Skin epidermis (tissue), 12 donors: Measurements from ENCODE around the gene YKT6.
"Not testable (repeated sequence)": the region's sequence is repeated elsewhere in the genome, so short reads cannot be mapped to it uniquely, and the experiment has no call there.

Experiments
- H3K27ac ChIP-seq, 21 experiments: fragments of 200-600 bp; sonication (generic) in 11 of 21; one replicate each; pipeline ENCODE4 v1.5.0; 2020; ENCODE audit warnings: mild to moderate bottlenecking in 3 of 21, inconsistent platforms in 2 of 21, moderate library complexity in 2 of 21
- H3K4me3 ChIP-seq, 7 experiments: fragments of 200-600 bp; sonication (generic) in 2 of 7; one replicate each; pipeline ENCODE4 v1.5.0; 2020; ENCODE audit warnings: inconsistent platforms in 2 of 7, mild to moderate bottlenecking in 2 of 7, moderate library complexity in 1 of 7

YKT6 gene

GRCh38 chr7:44189993-44190872 lies 10.5 kb upstream of the YKT6 start:
- Histone ChIP-seq H3K4me3 (no peak overlapping the region), H3K27ac (no peak overlapping the region)

- Histone ChIP-seq H3K27ac (no peak overlapping the region), H3K4me3 (no peak overlapping the region)
Measured at GRCh38 chr7:44191171-44191570, 9.6 kb upstream of the YKT6 start.

GRCh38 chr7:44193011-44193802 lies 7.6 kb upstream of the YKT6 start:
- no peak overlapping the region for H3K4me3 ChIP-seq
- no peak overlapping the region for H3K27ac ChIP-seq

DNA sequence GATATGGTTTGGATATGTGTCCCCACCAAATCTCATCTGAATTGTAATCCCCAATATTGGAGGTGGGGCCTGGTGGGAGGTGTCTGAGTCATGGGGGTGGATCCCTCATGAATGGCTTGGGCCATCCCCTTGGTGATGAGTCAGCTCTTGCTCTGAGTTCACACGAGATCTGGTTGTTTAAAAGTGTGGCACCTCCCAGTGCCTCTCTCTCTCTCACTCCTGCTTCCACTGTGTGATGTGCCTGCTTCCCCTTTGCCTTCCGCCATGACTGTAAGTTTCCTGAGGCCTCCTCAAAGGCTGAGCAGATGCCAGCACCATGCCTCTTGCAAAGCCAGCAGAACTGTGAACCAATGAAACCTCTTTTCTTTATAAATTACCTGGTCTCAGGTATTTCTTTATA lies 6.7 kb upstream of the YKT6 start:
- Histone ChIP-seq H3K27ac (no peak overlapping the region), H3K4me3 (no peak overlapping the region)

DNA sequence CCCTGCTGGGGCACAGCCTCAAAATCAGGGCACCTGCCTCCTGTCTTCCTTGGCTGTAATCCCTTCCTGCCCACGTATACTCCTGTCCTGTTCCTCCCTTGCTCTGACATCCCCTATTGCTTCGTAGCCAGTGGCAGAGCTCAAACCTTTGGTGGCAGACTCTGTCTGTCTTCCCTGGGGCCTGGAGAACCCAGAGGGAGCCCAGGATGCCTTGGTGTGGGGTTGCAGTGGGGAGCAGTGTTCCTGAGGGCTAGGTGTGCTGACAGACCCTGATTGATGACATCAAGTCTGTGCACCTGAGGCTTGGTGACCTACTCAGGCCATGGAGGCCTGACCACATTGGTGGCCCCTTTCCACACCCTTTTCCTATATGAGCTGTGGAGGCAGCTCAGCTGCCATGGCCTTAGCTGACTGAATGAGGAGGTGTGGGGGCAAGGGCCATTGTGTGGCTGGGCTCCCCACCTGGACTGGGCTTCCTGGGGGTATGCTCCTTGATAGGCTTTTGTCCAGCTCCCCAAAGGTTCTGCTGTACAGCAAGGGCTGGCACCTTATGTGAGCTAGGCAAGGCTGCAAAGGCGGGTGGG lies 6.1 kb upstream of the YKT6 start:
- H3K4me3 ChIP-seq, result no peak overlapping the region
- no peak overlapping the region for H3K27ac ChIP-seq

GRCh38 chr7:44195889-44196288 lies 4.9 kb upstream of the YKT6 start:
- H3K27ac ChIP-seq, result no peak overlapping the region
- no peak overlapping the region for H3K4me3 ChIP-seq

DNA sequence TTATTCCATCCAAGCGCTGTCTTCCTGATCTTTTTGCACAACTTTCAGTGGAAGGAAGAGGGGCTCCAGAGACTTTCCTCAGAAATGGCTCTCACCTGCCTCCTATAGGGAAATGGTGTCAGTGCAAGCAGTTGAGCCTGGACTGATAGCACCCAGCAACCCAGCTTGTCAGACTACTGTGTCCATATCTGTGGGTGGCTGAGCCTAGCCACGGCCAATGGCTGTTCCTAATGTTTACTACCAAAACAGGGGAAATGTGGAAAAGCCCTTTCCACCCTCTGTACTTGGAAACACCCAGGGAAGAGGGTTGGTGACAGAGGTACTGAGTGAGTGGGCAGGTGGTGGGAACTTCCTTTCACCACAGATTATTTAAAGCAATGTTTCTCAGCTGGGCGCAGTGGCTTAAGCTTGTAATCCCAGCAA lies 4.3 kb upstream of the YKT6 start:
- no peak overlapping the region for H3K4me3 ChIP-seq
- H3K27ac ChIP-seq, result no peak overlapping the region

GRCh38 chr7:44197474-44197873 lies 3.3 kb upstream of the YKT6 start:
- H3K27ac ChIP-seq, result no peak overlapping the region
- H3K4me3 ChIP-seq, result no peak overlapping the region

GRCh38 chr7:44200163-44200562 lies 615 bp upstream of the YKT6 start:
- H3K4me3 ChIP-seq, H3K27ac ChIP-seq: not testable (repeated sequence)

- peak overlapping the region; percentile 81 to 98 (median 93) for H3K4me3 ChIP-seq
- H3K27ac ChIP-seq, result peak overlapping the region in 11 of 21 experiments; percentile 80 to 96 (median 90)
Measured at GRCh38 chr7:44201813-44202212, 1.0 kb downstream of the YKT6 start.

- no peak overlapping the region for H3K27ac ChIP-seq
- H3K4me3 ChIP-seq, result no peak overlapping the region
Measured at GRCh38 chr7:44206008-44206407, 5.2 kb downstream of the YKT6 start.

GRCh38 chr7:44208085-44208484 lies 7.3 kb downstream of the YKT6 start:
- Histone ChIP-seq H3K4me3 (no peak overlapping the region), H3K27ac (no peak overlapping the region)

DNA sequence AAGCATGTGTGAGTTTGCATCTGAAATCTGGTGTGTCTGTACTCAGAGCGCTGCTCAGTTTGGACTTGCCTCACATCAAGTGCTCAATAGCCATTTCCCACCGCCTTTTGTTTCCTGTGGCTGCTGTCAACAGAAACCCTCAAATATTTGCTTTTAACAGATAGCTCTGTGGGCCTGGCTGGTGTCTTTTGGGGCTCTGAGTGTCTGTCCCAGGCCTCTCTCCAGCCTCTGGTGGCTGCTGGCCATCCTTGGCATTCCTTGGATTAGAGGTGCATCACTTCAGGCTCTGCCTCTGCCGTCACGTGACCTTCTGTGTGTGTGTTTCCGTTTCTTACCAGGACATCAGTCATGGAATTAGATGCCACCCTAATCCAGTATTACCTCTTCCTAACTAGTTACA lies 9.3 kb downstream of the YKT6 start:
- H3K4me3 ChIP-seq, result no peak overlapping the region
- H3K27ac ChIP-seq, result no peak overlapping the region

- no peak overlapping the region for H3K27ac ChIP-seq
- H3K4me3 ChIP-seq, result no peak overlapping the region
Measured at GRCh38 chr7:44211126-44211675, 10.4 kb downstream of the YKT6 start.

GRCh38 chr7:44212018-44212417 lies 11.2 kb downstream of the YKT6 start:
- H3K27ac ChIP-seq, result no peak overlapping the region
- H3K4me3 ChIP-seq, result no peak overlapping the region

- Histone ChIP-seq H3K27ac (no peak overlapping the region), H3K4me3 (no peak overlapping the region)
Measured at GRCh38 chr7:44212581-44213184, 11.9 kb downstream of the YKT6 start.

DNA sequence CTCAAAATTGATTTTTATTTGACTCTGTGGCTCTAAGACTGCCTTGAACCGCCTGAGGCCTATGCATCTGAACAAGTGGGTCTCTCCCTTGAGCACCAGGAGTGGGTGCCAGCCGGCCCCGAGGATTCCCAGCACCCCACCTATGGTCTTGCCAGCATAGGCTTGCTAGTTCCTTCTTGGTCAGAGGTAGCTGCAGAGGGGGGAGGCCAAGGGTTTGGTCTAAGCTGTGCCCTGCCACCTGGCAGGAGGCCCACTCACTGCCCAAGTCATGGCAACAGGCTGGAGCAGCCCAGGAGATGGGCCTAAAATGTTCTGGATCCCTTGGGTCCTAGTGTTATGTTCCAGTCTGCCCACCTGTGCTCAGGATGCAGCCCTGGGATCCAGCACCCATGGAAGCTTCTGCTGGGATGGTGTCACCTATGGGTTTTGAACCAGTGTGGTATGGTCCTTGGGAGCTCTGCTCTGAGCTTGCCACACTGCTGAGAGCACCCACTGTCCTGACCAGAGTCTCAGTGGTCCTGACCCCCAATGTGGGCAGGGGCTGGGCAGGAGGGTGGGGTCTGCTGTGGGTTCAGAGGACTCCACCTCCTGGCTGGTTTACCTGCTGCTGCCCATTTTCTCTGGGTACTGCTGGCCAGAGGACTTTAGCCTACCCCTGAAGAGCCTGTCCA lies 12.6 kb downstream of the YKT6 start:
- H3K4me3 ChIP-seq, result no peak overlapping the region
- no peak overlapping the region for H3K27ac ChIP-seq

- no peak overlapping the region for H3K27ac ChIP-seq
Measured at GRCh38 chr7:44213877-44214388, 13.2 kb downstream of the YKT6 start.

DNA sequence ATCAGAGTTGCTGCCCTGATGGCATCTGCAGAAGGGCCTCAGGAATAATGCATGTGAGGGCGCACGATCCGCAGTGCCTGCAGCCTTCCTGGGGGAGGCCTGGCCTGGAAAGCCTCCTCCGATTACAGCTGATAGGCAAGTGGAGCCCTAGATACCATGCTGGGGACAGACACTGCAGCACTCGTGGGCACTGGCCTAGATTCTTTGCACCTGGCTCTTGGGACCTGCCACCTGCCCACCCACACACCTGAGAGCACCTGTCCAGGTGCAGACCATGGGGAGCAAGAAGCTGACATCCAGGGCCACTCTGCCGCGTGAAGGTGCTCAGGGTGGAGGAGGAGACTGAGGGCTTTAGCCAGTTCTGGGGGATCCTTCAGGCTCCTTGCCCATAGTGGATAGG lies 14.8 kb downstream of the YKT6 start:
- H3K4me3 ChIP-seq, result no peak overlapping the region
- no peak overlapping the region for H3K27ac ChIP-seq

More at GRCh38 chr7:44213877-44214388, 13.2 kb downstream of the YKT6 start:
- H3K4me3 ChIP-seq, result no peak overlapping the region
